GM19455 (cell line): ENCODE results near the gene CD180.

Experiments used
- ATAC-seq: cut with Tn5 transposase; IDR thresholded peaks from one replicate; pipeline ENCODE4 v1.9.1; 2021; ENCODE audit not compliant: unreplicated experiment

CD180 gene

DNA sequence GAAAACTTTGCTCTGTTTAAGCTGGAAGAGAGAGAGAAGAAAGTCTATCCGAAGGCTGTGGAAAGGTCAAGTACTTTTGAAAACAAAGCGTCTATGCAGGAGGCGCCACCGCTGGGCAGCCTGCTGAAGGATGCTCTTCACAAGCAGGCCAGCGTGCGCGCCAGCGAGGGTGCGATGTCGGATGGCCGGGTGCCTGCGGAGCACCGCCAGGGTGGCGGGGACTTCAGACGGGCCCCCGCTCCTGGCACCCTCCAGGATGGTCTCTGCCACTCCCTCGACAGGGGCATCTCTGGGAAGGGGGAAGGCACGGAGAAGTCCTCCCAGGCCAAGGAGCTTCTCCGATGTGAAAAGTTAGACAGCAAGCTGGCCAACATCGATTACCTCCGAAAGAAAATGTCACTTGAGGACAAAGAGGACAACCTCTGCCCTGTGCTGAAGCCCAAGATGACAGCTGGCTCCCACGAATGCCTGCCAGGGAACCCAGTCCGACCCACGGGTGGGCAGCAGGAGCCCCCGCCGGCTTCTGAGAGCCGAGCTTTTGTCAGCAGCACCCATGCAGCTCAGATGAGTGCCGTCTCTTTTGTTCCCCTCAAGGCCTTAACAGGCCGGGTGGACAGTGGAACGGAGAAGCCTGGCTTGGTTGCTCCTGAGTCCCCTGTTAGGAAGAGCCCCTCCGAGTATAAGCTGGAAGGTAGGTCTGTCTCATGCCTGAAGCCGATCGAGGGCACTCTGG, 32.6 kb downstream of the CD180 start:
- ATAC-seq: no peak

DNA sequence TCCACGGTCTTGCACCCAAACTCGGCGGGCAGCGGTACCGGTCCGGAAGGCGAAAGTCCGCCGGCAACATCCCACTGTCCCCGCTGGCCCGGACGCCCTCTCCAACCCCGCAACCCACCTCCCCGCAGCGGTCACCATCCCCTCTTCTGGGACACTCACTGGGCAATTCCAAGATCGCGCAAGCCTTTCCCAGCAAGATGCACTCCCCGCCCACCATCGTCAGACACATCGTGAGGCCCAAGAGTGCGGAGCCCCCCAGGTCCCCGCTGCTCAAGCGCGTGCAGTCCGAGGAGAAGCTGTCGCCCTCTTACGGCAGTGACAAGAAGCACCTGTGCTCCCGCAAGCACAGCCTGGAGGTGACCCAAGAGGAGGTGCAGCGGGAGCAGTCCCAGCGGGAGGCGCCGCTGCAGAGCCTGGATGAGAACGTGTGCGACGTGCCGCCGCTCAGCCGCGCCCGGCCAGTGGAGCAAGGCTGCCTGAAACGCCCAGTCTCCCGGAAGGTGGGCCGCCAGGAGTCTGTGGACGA, 33.3 kb downstream of the CD180 start:
- ATAC-seq: no peak

- ATAC-seq: no peak
Measured at GRCh38 chr5:67161767-67162166, 34.8 kb downstream of the CD180 start.

GRCh38 chr5:67160985-67161384, 35.6 kb downstream of the CD180 start:
- no peak for ATAC-seq

DNA sequence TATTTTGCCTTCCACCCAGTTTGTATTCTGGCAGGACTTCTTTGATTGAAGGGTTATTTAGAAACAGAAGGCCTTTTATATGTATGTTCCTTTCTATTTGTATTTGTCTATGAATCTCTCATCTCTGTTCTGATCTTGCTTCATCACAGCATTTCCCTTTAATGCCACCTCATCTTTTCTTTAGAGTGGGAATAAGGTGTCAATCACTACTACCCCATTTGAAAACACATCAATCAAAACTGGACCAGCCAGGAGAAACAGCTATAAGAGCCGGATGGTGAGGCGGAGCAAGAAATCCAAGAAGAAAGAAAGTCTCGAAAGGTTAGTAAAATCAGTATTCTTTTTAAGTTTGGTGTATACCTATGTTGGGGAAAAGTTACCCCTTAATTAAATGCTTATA, 36.3 kb downstream of the CD180 start:
- ATAC-seq: no peak

DNA sequence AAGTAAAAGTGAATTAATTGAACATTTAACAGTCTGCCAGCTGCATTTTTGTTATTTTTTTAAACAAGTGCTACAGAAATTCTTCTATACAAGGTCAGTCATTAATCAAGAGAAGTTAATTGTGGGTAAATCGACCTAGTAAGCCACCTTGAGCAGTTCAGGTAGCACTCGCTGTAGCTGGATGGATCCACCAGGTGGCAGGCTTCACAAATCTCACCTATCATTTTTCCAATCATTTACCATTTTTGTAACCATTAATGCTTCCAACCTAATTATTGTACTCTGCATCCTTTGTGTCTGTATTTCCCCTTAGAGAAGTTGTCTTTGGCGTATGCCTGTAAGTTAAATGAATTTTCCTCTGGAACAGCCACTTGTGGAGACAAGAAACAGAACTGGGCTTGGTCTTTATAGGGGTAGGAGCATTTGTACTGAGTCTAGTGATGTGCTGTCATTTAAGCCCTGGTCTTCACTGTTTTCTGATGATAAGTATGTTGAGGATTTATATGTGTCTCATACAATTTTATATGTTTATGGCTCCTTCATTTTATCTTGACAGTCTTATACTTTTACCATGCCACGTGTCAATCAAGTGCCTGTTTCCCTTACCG, 39.5 kb downstream of the CD180 start:
- peak; percentile 67 for ATAC-seq

DNA sequence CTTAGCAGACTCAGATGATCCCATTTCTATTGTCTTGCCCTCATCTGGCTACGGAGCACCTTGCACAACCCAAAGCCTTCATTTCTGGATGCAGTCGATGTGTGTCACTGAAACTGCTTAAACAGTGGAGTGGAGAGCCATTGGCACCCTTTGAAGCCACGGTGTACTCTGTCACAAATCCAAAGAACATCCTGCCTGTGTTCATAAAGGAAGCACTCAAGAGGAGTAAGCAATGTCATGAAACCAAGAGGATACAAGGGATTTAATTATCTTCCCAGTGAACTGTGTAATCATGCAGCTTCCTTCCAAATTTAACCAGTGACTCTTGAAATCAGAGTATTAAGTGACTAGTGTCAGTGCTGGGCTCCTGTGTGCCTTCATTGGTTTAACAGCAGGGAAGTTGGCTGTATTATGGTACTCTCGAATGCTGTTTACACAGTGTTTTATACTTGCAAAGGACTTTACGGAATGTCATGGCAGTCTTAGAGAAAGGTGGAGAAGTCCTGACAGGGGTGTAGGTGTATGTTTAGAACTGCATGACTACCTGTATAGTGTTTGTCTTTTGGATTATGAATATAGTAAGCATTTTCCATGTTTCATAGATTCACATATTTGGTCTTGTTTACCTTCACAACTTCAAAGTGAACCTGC, 41.9 kb downstream of the CD180 start:
- ATAC-seq: no peak

DNA sequence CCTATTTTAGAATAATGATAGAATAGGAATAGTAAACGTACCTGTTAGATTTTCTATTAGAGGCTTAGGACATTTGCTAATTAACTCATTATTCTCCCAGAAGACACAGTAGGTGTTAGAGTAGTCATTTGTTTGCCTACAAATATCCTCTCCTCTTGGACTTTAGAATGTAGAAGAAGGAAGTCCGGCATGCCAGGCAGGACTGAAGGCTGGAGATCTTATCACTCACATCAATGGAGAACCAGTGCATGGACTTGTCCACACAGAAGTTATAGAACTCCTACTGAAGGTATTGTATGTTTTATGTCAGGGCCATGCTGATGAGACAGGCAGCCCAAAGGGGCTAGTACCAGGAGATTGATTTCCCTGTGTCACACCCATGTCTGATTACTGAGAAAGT, 43.3 kb downstream of the CD180 start:
- no peak for ATAC-seq

GRCh38 chr5:67152400-67152799, 44.2 kb downstream of the CD180 start:
- ATAC-seq: no peak

- no peak for ATAC-seq
Measured at GRCh38 chr5:67149951-67150523, 46.6 kb downstream of the CD180 start.

- no peak for ATAC-seq
Measured at GRCh38 chr5:67149057-67149950, 47.3 kb downstream of the CD180 start.

- ATAC-seq: no peak
Measured at GRCh38 chr5:67147760-67148159, 48.8 kb downstream of the CD180 start.

DNA sequence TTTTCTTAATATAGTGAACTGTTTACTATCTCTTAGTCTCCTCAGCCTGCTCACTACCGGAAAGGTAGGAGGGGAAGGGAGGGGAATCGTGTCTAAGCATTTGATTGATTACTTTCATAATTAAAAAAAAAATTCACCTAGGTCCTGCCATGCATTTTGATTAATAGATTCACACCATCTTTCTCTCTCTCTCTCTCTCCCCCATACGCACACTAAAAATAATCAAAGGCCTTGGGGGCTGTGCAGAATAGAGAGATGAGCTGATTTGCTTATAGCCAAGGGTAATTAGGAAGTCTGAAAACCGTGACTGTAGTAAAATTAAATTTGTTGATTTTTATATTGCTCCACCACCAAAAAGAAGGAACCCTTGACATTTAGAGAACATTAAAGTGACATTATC, 49.6 kb downstream of the CD180 start:
- no peak for ATAC-seq

DNA sequence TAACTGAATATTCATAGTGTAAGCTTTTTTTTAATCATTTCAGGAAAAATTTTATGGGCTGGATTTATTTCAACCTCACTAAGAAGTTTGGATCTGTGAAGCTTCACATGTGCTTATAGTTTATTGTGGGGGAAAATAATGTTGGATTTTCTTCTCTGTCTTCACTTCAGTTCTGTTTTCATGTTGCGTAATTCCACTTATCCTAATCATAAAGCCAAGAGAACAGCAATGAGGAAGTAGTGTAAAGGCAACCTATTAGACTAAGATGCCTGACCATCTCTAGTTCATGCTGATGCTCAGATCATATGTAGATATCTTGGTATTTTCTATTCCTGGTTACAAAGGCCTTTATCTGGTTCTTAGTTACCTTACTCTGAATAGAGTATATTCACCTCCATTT, 50.0 kb downstream of the CD180 start:
- ATAC-seq: no peak

DNA sequence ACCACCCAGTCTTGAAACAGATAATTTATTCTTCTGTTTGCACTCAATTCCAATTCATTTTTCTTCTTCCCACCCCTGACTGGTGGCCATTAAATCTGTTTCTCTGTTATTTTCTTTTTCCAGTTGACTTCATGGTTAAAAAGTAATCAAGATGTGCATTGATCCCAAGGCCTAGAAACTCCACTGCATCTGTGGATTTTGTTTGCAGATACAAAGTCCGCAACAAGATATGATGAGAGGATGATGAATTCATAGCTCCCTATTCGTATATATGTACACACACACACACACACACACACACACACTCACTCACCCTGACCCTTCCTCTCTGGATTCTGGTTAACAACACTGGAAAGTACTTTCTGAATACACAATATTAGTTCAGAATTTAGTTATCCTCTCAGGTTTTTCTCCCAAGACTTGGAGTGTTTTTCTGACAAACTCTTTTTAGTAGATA, 52.4 kb downstream of the CD180 start:
- ATAC-seq: no peak

GRCh38 chr5:67143549-67143948, 53.0 kb downstream of the CD180 start:
- ATAC-seq: no peak

- no peak for ATAC-seq
Measured at GRCh38 chr5:67142816-67143215, 53.8 kb downstream of the CD180 start.

DNA sequence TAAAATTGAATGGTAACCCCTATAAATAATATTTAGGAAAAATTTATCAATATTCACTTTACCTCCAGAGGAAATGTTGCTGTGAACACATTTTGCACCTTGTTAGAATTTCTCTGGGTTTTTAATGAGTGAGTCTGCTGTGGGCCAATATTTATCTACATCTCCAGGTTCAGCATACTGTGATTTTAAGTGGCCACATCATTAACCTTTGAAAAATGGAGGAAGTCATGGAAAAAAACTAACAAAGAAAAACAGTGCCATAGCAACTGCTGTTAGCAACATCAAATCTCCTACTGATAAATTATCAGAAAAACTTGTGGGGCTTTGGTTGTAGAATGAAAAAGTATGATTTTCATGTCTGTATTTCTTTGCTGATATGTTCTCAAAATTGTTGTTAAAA, 55.0 kb downstream of the CD180 start:
- no peak for ATAC-seq

GRCh38 chr5:67140413-67140812, 56.2 kb downstream of the CD180 start:
- no peak for ATAC-seq

GRCh38 chr5:67139030-67139429, 57.6 kb downstream of the CD180 start:
- ATAC-seq: no peak
